GM23338 (cell line): ENCODE data around the gene CEP192. TPM values are rescaled to one million over a fixed set of nuclear protein-coding genes. Genes with fewer than 3 reads are reported as not detected.

Experiments
- ATAC-seq: fragments of 200-7000 bp; cut with Tn5 transposase; 3 replicates; pipeline ENCODE4 v1.9.1; 2020
- DNase-seq: peaks from one replicate; pipeline ENCODE4 v3.0.0-alpha.2; 2015; ENCODE audit warnings: low spot score
- H2AFZ ChIP-seq: fragments of 200-600 bp; sonication (generic); 2 replicates; pipeline ENCODE4 v1.8.0; 2016; ENCODE audit warnings: antibody characterized with exemption, mild to moderate bottlenecking, moderate library complexity
- H3F3A ChIP-seq: fragments of 200-600 bp; sonication (generic); replicated peaks from 2 replicates; pipeline ENCODE4 v1.8.0; 2017; ENCODE audit warnings: antibody characterized with exemption, mixed run types, low read depth
- H3K27ac ChIP-seq: fragments of 200-600 bp; sonication (generic); 2 replicates; pipeline ENCODE4 v1.6.1; 2016; ENCODE audit warnings: low read depth
- H3K27me3 ChIP-seq: fragments of 200-600 bp; sonication (generic); 2 replicates; pipeline ENCODE4 v1.8.0; 2016; ENCODE audit warnings: mild to moderate bottlenecking, mixed run types, moderate library complexity; ENCODE audit not compliant: insufficient read depth
- H3K36me3 ChIP-seq: fragments of 200-600 bp; sonication (generic); 2 replicates; pipeline ENCODE4 v1.8.0; 2016; ENCODE audit warnings: mild to moderate bottlenecking; ENCODE audit not compliant: insufficient read depth
- H3K4me1 ChIP-seq: fragments of 200-600 bp; sonication (generic); 2 replicates; pipeline ENCODE4 v1.8.0; 2016; ENCODE audit warnings: mild to moderate bottlenecking, moderate library complexity; ENCODE audit not compliant: insufficient read depth
- H3K4me2 ChIP-seq: fragments of 200-600 bp; sonication (generic); 2 replicates; pipeline ENCODE4 v1.7.1; 2017; ENCODE audit warnings: mixed run types
- H3K4me3 ChIP-seq: fragments of 200-600 bp; sonication (generic); 2 replicates; pipeline ENCODE4 v1.6.1; 2016; ENCODE audit warnings: mixed run types
- H3K79me2 ChIP-seq: fragments of 200-600 bp; sonication (generic); replicated peaks from 2 replicates; pipeline ENCODE4 v1.8.0; 2017; ENCODE audit warnings: mild to moderate bottlenecking; ENCODE audit not compliant: insufficient read depth
- H3K9me2 ChIP-seq: fragments of 200-600 bp; sonication (generic); 2 replicates; pipeline ENCODE4 v1.8.0; 2017; ENCODE audit not compliant: insufficient read depth
- H4K20me1 ChIP-seq: fragments of 200-600 bp; sonication (generic); replicated peaks from 2 replicates; pipeline ENCODE4 v1.8.0; 2017; ENCODE audit warnings: mild to moderate bottlenecking; ENCODE audit not compliant: insufficient read depth
- H3K27ac Mint-ChIP-seq: 2 replicates; pipeline ENCODE4 v1.8.0; 2020; ENCODE audit warnings: inconsistent platforms, mild to moderate bottlenecking, moderate library complexity, mixed read lengths
- H3K27me3 Mint-ChIP-seq: 3 replicates; pipeline ENCODE4 v1.8.0; 2022; ENCODE audit warnings: low read depth, mild to moderate bottlenecking, moderate library complexity, mixed read lengths, inconsistent platforms; ENCODE audit not compliant: insufficient read depth, poor library complexity
- H3K36me3 Mint-ChIP-seq: 3 replicates; pipeline ENCODE4 v1.8.0; 2021; ENCODE audit warnings: low read depth, mild to moderate bottlenecking, inconsistent platforms, moderate library complexity, mixed read lengths
- H3K4me1 Mint-ChIP-seq: 3 replicates; pipeline ENCODE4 v1.8.0; 2020; ENCODE audit warnings: mild to moderate bottlenecking, inconsistent platforms, mixed read lengths
- H3K4me3 Mint-ChIP-seq: 3 replicates; pipeline ENCODE4 v1.8.0; 2021; ENCODE audit warnings: moderate library complexity, mild to moderate bottlenecking, inconsistent platforms, mixed read lengths
- H3K9me3 Mint-ChIP-seq: 3 replicates; pipeline ENCODE4 v1.8.0; 2020; ENCODE audit warnings: moderate library complexity, mild to moderate bottlenecking, inconsistent platforms, mixed read lengths
- CREB1 ChIP-seq: fragments of 250-450 bp; sonication (Bioruptor Pico); IDR thresholded peaks from 2 replicates; pipeline ENCODE4 v1.5.0; 2020; ENCODE audit warnings: low read depth, mild to moderate bottlenecking, moderate library complexity
- EZH2 ChIP-seq: fragments of 200-600 bp; sonication (generic); IDR thresholded peaks from one replicate; pipeline ENCODE4 v1.8.0; 2017; ENCODE audit warnings: antibody characterized with exemption, mild to moderate bottlenecking, low read depth; ENCODE audit not compliant: unreplicated experiment
- NANOG ChIP-seq: IDR thresholded peaks from 2 replicates; pipeline ENCODE4 v1.6.1; 2016; ENCODE audit warnings: antibody characterized with exemption, borderline replicate concordance
- POLR2AphosphoS5 ChIP-seq: IDR thresholded peaks from 2 replicates; pipeline ENCODE4 v1.6.1; 2016; ENCODE audit warnings: antibody characterized with exemption, low read depth
- STAT1 ChIP-seq: IDR thresholded peaks from one replicate; pipeline ENCODE4 v1.6.1; 2016; ENCODE audit warnings: antibody characterized with exemption; ENCODE audit not compliant: unreplicated experiment
- ZNF114 ChIP-seq: fragments of 250-450 bp; sonication (Bioruptor Pico); IDR thresholded peaks from 2 replicates; pipeline ENCODE4 v1.5.0; 2020; ENCODE audit warnings: mild to moderate bottlenecking, moderate library complexity
- polyA plus RNA-seq: library from polyadenylated mRNA; unstranded; fragments of >200 nt; fragmentation: Nextera tagmentation; extraction: Ambion mirVana; gene quantifications from 2 replicates; pipeline ENCODE4 v1.2.1, GENCODE V29; 2016
- total RNA-seq: library from RNA; depleted of rRNA; stranded (reverse); fragments of >200 nt; shearing (Covaris generic); gene quantifications from 2 replicates; pipeline ENCODE4 v1.2.3, GENCODE V29; 2014
- TF ChIP-seq, protein P1 (sequence below): IDR thresholded peaks from one replicate; pipeline ENCODE4 v1.6.1; 2018; ENCODE audit warnings: antibody characterized with exemption; ENCODE audit not compliant: unreplicated experiment
- TF ChIP-seq, protein P2 (sequence below): fragments of 250-450 bp; sonication (Bioruptor Pico); IDR thresholded peaks from 2 replicates; pipeline ENCODE4 v1.5.0; 2020; ENCODE audit warnings: mild to moderate bottlenecking, moderate library complexity
- TF ChIP-seq, protein P3 (sequence below), 2 experiments: fragments of 200-600 bp in 1 of 2; sonication (generic) in 1 of 2; conservative IDR thresholded peaks; 2 replicates each; pipeline versions ENCODE4 v1.5.1 to v1.6.1; 2016 to 2017; ENCODE audit warnings: antibody characterized with exemption in 2 of 2, low read depth in 2 of 2, mild to moderate bottlenecking in 2 of 2, moderate library complexity in 1 of 2

Gene CEP192
- total and polyA plus RNA-seq, 2 experiments from 2014 or later = 15.2 to 30.6 TPM

DNA sequence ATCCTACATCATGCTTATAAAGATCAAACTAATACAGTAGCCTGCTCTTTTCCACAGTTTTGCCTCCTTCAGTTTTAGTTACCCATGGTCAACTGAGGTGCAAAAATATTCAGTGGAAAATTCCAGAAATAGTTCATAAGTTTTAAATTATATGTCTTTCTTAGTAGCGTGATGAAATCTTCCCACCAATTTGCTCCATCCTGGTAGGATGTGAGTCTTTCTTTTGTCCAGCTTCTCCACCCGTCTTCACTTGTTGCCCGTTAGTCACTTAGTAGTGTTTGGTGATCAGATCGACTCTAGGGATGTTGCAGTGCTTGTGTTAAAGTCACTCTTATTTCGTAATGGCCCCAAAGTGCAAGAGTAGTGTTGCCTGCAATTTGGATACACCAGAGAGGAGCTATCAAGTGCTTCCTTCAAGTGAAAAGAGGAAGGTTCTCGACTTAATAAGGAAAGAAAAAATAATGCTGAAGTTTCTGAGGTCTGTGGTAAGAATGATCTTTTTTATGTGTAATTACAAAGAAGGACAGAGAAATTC is 57.0 kb downstream of the CEP192 start:
- Histone ChIP-seq H4K20me1 (peaks cover 4% of the 10 kb centered on the region; the same call in 1 of the 2 replicates), H3F3A (no peaks in the 10 kb centered on the region), H3K4me1 (no peaks in the 10 kb centered on the region), H3K27ac (no peak overlapping the region), H3K27me3 (no peaks in the 10 kb centered on the region), H3K9me2 (no peaks in the 10 kb centered on the region), H3K36me3 (peaks cover 2% of the 10 kb centered on the region), H2AFZ (no peak overlapping the region), H3K4me2 (no peak overlapping the region), H3K4me3 (no peak overlapping the region), H3K79me2 (peaks cover 10% of the 10 kb centered on the region; the same call in 1 of the 2 replicates)
- Mint-ChIP-seq H3K27me3 (no peaks in the 10 kb centered on the region), H3K9me3 (no peaks in the 10 kb centered on the region), H3K4me3 (no peak overlapping the region), H3K36me3 (peaks cover 46% of the 10 kb centered on the region), H3K27ac (peak overlapping the region; percentile 7; the same call in 1 of the 2 replicates), H3K4me1 (no peaks in the 10 kb centered on the region)
- ATAC-seq (no peak), DNase-seq (no peak)
- TF ChIP-seq EZH2 (no peak), ZNF114 (CRISPR knock-in tag) (no peak), STAT1 (no peak), CREB1 (no peak), NANOG (no peak), POLR2AphosphoS5 (no peak)
- TF ChIP-seq, protein P1, sequence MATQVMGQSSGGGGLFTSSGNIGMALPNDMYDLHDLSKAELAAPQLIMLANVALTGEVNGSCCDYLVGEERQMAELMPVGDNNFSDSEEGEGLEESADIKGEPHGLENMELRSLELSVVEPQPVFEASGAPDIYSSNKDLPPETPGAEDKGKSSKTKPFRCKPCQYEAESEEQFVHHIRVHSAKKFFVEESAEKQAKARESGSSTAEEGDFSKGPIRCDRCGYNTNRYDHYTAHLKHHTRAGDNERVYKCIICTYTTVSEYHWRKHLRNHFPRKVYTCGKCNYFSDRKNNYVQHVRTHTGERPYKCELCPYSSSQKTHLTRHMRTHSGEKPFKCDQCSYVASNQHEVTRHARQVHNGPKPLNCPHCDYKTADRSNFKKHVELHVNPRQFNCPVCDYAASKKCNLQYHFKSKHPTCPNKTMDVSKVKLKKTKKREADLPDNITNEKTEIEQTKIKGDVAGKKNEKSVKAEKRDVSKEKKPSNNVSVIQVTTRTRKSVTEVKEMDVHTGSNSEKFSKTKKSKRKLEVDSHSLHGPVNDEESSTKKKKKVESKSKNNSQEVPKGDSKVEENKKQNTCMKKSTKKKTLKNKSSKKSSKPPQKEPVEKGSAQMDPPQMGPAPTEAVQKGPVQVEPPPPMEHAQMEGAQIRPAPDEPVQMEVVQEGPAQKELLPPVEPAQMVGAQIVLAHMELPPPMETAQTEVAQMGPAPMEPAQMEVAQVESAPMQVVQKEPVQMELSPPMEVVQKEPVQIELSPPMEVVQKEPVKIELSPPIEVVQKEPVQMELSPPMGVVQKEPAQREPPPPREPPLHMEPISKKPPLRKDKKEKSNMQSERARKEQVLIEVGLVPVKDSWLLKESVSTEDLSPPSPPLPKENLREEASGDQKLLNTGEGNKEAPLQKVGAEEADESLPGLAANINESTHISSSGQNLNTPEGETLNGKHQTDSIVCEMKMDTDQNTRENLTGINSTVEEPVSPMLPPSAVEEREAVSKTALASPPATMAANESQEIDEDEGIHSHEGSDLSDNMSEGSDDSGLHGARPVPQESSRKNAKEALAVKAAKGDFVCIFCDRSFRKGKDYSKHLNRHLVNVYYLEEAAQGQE = no peak
- TF ChIP-seq, protein P2, sequence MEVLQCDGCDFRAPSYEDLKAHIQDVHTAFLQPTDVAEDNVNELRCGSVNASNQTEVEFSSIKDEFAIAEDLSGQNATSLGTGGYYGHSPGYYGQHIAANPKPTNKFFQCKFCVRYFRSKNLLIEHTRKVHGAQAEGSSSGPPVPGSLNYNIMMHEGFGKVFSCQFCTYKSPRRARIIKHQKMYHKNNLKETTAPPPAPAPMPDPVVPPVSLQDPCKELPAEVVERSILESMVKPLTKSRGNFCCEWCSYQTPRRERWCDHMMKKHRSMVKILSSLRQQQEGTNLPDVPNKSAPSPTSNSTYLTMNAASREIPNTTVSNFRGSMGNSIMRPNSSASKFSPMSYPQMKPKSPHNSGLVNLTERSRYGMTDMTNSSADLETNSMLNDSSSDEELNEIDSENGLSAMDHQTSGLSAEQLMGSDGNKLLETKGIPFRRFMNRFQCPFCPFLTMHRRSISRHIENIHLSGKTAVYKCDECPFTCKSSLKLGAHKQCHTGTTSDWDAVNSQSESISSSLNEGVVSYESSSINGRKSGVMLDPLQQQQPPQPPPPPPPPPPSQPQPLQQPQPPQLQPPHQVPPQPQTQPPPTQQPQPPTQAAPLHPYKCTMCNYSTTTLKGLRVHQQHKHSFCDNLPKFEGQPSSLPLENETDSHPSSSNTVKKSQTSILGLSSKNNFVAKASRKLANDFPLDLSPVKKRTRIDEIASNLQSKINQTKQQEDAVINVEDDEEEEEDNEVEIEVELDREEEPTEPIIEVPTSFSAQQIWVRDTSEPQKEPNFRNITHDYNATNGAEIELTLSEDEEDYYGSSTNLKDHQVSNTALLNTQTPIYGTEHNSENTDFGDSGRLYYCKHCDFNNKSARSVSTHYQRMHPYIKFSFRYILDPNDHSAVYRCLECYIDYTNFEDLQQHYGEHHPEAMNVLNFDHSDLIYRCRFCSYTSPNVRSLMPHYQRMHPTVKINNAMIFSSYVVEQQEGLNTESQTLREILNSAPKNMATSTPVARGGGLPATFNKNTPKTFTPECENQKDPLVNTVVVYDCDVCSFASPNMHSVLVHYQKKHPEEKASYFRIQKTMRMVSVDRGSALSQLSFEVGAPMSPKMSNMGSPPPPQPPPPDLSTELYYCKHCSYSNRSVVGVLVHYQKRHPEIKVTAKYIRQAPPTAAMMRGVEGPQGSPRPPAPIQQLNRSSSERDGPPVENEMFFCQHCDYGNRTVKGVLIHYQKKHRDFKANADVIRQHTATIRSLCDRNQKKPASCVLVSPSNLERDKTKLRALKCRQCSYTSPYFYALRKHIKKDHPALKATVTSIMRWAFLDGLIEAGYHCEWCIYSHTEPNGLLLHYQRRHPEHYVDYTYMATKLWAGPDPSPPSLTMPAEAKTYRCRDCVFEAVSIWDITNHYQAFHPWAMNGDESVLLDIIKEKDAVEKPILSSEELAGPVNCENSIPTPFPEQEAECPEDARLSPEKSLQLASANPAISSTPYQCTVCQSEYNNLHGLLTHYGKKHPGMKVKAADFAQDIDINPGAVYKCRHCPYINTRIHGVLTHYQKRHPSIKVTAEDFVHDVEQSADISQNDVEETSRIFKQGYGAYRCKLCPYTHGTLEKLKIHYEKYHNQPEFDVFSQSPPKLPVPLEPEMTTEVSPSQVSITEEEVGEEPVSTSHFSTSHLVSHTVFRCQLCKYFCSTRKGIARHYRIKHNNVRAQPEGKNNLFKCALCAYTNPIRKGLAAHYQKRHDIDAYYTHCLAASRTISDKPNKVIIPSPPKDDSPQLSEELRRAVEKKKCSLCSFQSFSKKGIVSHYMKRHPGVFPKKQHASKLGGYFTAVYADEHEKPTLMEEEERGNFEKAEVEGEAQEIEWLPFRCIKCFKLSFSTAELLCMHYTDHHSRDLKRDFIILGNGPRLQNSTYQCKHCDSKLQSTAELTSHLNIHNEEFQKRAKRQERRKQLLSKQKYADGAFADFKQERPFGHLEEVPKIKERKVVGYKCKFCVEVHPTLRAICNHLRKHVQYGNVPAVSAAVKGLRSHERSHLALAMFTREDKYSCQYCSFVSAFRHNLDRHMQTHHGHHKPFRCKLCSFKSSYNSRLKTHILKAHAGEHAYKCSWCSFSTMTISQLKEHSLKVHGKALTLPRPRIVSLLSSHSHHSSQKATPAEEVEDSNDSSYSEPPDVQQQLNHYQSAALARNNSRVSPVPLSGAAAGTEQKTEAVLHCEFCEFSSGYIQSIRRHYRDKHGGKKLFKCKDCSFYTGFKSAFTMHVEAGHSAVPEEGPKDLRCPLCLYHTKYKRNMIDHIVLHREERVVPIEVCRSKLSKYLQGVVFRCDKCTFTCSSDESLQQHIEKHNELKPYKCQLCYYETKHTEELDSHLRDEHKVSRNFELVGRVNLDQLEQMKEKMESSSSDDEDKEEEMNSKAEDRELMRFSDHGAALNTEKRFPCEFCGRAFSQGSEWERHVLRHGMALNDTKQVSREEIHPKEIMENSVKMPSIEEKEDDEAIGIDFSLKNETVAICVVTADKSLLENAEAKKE (CRISPR knock-in tag) = no peak
- TF ChIP-seq, protein P3, sequence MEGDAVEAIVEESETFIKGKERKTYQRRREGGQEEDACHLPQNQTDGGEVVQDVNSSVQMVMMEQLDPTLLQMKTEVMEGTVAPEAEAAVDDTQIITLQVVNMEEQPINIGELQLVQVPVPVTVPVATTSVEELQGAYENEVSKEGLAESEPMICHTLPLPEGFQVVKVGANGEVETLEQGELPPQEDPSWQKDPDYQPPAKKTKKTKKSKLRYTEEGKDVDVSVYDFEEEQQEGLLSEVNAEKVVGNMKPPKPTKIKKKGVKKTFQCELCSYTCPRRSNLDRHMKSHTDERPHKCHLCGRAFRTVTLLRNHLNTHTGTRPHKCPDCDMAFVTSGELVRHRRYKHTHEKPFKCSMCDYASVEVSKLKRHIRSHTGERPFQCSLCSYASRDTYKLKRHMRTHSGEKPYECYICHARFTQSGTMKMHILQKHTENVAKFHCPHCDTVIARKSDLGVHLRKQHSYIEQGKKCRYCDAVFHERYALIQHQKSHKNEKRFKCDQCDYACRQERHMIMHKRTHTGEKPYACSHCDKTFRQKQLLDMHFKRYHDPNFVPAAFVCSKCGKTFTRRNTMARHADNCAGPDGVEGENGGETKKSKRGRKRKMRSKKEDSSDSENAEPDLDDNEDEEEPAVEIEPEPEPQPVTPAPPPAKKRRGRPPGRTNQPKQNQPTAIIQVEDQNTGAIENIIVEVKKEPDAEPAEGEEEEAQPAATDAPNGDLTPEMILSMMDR (conservative IDR thresholded peaks at IDR 0.05; ENCODE audit: low read depth in 2 of 2) = no peak
